AG20443 (cell line): ENCODE data around the gene ING3.

Experiments used
- DNase-seq: peaks from one replicate; pipeline ENCODE4 v3.0.0; 2012; ENCODE audit warnings: low spot score, mixed read lengths

The ING3 gene

GRCh38 chr7:120988591-120989256 is 38.1 kb downstream of the ING3 start, which contains the start of gene CPED1:
TSS of gene CPED1 (plus strand) at chr7:120988711. CDS start at chr7:120989622, 911 bp downstream.
- peak; percentile 75 for DNase-seq

- no peak for DNase-seq
Observed at GRCh38 chr7:120989257-120990220, 39.0 kb downstream of the ING3 start.

GRCh38 chr7:120990468-120991118 is 40.0 kb downstream of the ING3 start:
- no peak for DNase-seq

- DNase-seq = no peak
Observed at GRCh38 chr7:120991161-120991560, 40.6 kb downstream of the ING3 start.

GRCh38 chr7:120991581-120991980 is 41.0 kb downstream of the ING3 start:
- DNase-seq = peak; percentile 18

- no peak for DNase-seq
Observed at GRCh38 chr7:120992272-120992964, 41.8 kb downstream of the ING3 start.

GRCh38 chr7:120992965-120993494 is 42.5 kb downstream of the ING3 start:
- no peak for DNase-seq

- DNase-seq = peak; percentile 45
Observed at GRCh38 chr7:120993553-120994191, 43.1 kb downstream of the ING3 start.

- no peak for DNase-seq
Observed at GRCh38 chr7:120994512-120995410, 44.2 kb downstream of the ING3 start.

- no peak for DNase-seq
Observed at GRCh38 chr7:120995654-120996053, 45.1 kb downstream of the ING3 start.

GRCh38 chr7:120996333-120996987 is 45.9 kb downstream of the ING3 start:
- DNase-seq = peak; percentile 60

- DNase-seq = no peak
Observed at GRCh38 chr7:120996988-120997345, 46.4 kb downstream of the ING3 start.

- DNase-seq = no peak
Observed at GRCh38 chr7:120997882-120998474, 47.4 kb downstream of the ING3 start.

- no peak for DNase-seq
Observed at GRCh38 chr7:120998520-120998919, 47.9 kb downstream of the ING3 start.

- no peak for DNase-seq
Observed at GRCh38 chr7:120998996-120999565, 48.5 kb downstream of the ING3 start.

GRCh38 chr7:121000081-121000983 is 49.8 kb downstream of the ING3 start:
- DNase-seq = peak; percentile 31

- no peak for DNase-seq
Observed at GRCh38 chr7:121001234-121001906, 50.8 kb downstream of the ING3 start.
